Astrocyte of the hippocampus (primary cell): ENCODE results near the gene STARD8.

Experiments
- DNase-seq: peaks from one replicate; pipeline ENCODE4 v3.0.0; 2011; ENCODE audit warnings: low read depth, low spot score

Gene STARD8

DNA sequence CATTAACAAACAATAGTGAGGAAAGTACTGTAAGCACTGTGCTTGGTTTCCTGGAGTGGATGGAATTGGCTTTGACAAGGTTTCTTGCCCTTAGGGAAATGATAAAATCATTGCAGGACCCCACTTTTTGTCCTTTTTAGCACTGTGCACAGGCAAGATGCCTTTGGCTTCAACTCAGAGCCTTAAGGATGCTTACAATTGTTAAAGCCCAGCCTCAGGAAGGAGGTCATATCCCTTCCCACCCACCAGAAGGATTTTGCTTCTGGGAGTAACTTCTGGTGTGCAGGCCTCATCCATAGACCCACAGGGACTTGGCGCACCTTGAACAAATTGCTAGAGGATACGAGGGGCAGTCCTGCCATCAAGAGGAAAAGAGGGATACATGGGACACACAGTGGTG lies 44.5 kb downstream of the STARD8 start:
- no peak for DNase-seq

DNA sequence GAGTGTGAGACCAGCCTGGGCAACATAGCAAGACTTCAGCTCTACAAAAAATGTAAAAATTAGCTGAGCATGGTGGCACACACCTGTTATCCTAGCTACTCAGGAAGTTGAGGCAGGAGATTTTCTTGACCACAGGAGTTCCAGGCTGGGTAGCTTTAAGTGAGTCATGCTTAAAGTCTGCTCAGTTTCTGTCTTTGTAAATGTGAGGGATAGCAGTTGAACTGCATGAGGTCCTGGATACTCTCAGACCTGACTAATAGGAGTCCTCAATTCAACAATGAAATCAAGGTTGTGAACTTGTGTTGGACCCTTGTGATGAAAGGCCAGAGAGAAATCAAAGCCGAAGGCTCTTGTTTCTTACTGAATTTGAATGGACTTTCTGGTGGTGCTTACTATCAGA lies 45.2 kb downstream of the STARD8 start:
- DNase-seq, result peak; percentile 19

DNA sequence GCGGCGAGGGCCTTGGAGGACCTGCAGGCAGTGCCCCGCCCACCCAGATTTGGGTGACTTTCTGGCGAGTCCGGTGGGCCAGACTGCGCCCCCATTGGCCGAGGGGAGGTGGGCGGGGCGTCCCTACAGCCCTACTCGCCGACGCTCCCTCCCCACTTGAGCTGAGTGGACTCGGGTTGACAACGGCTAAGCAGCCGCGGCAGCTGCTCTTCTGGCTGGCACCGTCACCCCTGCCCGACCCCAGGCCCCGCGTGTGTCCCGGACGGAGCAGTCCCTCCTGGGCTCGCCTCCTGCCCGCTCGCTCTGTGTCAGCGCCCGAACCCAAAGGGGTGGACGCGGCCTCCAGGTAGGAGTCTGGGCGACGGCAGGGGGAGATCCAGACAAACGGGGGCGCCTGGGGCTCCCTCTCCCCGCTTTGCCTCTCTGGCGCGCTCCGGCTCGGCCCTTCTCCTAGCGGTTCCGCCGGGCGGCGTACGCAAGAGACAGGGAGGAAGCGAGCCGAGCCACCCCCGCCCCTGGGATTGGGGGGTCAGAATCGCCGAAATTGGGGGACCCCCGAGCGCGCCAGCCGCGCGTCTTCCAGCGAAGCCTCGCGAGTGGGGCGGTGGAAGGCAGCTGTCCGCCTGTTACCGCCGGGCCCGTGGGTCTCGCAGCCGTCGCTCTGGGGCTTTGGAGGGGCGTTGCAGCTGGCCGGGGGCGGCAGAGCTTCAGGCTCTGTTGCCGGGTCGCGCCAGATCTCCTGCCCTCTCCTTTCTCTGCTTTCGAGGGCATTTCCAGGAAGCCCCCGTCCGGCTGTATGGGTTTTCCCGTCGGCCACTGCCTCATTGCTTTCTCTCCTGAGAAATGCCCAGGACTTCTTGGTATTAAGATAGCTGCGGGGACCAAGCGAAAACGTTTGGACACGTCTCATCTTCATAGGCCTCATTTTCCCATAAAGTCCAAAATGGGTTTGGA lies 46.3 kb downstream of the STARD8 start:
- DNase-seq, result peak; percentile 75

DNA sequence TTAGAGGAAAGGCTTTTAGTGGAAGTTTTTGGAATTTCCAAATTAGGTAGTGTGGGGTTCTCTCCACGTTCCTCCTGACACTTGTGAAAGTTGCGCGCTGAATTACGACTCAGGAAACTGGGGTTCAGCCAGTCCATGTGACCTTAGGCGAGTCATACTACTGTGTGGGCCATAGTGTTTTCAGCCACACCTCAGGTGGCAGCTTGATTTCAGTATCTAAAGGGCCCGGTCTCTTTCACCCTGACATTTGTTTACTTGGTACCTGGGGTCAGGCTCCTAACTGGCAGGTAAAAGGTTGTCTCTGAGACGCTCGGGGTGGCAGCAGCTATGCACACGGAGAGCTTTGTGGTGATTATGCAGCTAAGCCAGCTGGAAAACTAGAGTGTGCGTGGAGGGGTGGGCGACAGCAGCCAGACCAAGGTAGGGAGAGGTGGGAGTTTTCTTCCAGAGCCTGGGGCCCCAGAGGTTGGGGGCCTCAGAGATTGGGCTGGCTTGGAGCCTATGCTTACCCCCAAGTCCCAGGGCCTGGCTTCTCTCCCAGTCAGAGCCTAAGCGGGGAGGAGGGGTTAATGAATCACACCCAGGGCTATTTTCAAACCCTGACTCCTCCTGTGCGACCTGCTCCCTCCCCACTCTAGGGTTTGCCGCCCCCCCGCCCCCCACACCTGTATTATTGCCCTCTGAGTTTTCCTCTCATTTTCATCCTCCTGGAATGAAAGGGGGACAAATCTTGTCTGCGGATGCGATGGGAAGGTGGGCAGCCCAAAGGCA lies 47.2 kb downstream of the STARD8 start:
- DNase-seq, result no peak

DNA sequence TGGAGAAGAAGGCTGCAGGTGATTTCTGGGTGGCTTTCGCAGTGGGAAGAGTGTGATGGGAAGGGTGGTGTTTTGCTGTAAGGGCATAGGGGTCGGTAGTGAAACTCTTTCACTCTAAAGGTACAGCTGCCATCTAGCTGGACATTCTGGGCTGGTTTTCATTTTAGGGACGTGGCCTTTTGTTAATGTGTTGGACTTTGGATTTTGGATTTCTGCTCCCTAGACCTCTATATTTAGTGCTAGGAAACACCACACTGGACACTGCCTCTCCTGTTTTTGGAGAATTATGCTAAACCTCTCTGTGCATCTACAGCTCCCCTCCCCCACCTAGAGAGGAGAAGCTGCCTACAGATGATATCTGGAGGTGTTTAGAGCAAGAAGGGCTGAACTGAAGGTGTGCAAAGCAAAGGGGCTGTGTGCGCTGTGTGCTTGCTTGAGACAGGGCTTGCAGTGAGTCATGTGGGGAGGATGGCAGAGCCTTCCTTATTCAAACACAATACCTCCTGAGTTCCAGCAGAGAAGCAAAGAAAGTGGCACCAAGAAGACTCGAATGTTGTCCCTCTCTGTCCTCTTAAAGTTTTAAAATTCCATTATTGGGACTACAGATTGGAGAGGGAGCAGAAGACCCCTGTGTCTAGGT lies 47.9 kb downstream of the STARD8 start:
- no peak for DNase-seq

DNA sequence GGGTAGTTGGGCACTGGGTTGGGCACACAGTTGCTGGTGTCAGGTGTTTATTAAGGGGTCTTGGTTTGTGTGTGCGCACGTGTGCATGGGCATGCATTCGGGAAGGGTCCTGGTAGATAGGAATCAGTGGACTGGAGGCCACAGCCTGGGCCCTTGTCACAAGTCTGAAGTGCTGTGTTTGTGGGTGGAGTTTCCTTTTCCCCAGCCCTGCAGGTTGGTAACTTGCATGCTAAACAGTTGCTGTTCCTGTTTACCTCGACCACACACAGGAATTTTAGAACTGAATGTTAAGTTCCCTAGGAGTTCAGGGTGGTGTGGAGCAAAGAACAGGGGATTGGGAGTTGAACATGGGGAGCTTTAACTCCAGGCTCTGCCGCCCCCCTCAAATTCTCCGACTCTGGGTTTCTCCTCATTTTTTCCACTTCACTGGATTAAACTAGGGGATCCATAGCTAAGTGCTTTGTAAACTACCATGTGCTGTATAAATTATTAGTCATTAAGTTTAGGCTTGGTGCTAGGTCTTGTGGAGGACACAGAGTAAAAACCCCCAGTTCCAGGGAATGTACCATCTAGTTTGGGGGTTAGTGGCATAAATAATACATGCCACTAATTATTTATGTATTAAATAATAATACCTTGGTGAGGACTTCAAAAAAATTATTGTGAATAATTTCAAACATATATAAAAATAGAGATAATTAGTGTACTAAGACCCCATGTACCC lies 49.0 kb downstream of the STARD8 start:
- DNase-seq, result no peak

DNA sequence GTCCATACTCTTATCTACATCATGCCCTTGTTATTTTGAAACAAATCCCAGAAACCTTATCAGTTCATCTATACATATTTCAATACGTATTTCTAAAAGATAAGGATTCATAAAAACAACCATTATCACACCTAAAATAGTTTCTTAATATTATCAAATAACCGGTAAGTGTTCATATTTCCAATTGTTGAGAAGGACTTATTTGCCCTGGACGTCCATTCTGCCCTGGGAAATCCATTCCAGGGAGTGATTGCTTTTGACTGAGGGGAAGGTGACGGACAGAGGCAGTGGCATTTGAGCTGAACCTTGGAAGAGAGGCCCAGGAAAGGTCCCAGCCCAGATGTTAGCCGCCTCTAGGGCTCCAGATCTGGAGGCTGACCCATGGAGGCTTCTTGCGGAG lies 49.6 kb downstream of the STARD8 start:
- DNase-seq, result no peak

DNA sequence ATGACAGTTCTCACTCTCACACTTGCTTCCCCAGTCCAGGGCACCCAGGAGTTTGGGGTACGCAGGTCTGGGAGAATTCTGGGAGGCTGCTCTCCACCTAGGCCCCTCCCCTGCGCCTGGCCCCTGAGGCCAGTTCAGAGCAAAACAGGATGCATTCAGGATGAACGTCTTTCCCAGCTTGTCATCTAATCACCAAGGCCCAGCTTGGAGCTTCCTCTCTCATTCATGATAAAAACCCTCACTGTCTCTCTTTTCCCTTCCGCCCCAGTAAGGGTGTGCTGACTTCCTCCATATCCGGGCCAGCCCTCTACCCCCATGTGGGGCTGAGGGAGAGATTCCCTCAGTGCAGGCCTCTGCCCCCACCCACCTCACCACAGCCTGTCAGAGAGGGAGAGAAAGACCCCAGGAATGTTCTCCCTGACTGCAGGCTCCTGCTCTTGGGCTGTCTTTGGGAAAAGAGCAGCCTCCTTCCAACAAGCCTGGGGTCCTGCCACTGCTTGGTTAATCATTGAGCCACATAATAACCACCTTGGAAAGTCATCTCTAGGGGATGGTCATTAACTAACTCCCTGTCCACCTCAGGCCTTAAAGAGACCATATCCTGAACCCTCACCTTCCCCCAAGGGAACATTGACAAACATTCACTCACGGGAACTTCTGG lies 50.1 kb downstream of the STARD8 start:
- DNase-seq, result no peak

DNA sequence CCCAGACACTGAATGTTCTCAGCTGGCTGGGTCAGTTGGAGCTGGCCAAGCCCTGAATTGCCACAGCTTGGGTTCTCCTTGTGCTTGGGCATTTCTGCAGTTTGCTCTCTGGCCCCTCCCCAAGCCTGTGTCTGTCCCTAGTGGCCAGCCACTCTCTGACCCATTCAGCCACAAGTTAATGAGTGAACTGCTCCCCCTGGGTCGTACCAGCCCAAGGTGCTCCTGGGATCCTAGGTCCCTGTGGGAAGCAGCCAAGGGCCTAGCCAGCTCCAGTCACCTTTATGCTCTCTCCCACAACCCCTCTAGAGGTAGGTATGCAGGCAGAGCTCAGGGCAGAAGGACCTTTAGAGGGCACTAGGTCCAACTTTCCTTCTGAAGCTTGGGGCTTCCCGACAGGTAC lies 51.5 kb downstream of the STARD8 start:
- no peak for DNase-seq

DNA sequence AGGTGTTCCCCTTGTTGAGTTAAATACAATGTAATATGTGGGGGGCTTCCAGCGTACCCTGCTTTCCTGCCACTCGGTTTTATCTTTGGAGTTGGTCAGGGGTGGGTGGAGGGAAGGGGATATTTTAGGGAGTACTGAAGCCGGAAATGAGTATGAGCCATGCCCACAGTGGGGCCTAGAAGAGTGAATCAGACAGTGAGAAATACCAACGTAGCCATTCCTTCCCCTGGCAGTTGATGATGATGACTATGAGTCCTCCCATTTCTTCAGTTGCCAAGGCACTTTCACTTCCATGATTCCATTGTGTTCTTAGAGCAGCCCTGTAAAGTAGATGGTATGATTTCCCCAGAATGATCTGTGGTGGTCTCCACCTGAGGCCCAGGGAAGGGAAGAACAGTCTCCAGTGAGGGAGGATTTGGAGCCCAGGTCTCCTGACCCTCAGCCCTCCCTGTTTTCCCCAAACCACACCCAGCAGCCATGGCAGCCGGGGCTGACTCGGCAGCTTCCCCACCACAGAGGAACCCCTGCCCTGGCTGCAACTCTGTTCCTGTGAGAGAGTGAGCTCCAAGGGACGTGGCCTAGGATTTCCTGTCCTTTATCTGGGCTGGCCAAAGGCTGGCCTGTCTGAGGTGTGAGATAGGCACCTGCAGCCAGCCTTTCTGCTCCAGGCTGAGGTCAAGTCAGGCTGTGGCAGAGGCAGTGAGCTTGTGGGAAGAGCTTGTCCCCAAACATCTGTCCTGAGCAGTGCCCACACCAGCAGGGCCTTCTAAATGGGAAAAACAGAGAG lies 52.7 kb downstream of the STARD8 start:
- DNase-seq, result peak; percentile 20

DNA sequence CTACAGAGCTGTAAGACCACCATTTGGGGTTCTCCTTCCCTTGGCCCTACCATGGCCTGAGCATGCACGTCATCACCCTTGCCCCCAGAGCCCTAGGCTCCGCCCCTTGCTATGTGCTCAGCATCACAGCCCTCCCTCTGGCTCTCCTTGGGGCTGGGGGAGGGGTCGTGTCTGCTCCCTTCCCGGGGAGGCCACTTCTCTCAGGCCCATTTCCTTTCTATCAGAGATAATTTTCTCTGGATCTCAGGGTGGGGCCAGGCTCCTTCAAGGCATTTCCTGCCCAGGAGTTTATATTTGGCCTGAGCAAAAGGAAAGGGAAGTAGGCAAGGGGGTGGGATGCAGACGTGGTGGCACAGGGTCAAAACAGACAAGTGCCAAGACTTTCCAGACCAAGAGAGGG lies 55.9 kb downstream of the STARD8 start:
- DNase-seq, result no peak

DNA sequence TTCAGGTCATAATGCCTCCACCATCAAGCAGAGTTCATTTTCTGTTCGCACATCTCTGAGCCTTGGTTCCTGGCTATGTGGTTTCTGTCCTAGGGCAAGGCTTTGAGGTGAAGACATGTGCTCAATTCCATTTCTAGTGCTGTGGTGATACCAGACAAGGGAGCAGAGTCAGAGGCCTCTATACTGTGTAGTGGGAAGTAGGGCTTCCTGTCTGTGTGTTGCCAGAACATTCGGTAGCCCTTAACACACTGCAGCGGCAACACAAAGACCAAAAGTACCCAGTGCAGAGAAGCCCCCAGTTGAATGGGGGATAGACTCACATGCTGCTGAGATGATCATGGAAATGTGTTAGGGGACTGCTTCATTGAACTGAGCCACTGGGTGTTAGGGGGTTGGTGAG lies 56.4 kb downstream of the STARD8 start:
- no peak for DNase-seq

DNA sequence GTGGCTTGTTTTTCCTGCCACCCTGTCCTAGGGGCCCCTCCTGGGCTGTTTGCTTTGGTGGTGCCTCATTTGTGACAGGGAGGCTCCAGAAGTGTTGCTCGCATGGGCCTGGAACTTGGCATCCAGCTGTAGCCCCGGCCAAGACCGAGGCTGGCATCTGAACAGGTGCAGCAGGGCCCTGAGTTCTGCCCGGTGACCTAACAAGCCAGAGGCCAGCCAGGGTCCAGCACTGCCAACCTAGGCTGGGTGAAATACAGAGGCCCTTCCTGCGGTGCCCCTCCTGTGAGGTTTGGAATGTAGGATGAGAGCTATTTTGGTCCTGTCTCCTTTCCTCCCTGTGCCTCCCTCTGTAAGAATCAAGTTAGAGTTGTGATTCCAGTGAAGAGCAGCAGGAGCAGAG lies 58.5 kb downstream of the STARD8 start:
- DNase-seq, result no peak

DNA sequence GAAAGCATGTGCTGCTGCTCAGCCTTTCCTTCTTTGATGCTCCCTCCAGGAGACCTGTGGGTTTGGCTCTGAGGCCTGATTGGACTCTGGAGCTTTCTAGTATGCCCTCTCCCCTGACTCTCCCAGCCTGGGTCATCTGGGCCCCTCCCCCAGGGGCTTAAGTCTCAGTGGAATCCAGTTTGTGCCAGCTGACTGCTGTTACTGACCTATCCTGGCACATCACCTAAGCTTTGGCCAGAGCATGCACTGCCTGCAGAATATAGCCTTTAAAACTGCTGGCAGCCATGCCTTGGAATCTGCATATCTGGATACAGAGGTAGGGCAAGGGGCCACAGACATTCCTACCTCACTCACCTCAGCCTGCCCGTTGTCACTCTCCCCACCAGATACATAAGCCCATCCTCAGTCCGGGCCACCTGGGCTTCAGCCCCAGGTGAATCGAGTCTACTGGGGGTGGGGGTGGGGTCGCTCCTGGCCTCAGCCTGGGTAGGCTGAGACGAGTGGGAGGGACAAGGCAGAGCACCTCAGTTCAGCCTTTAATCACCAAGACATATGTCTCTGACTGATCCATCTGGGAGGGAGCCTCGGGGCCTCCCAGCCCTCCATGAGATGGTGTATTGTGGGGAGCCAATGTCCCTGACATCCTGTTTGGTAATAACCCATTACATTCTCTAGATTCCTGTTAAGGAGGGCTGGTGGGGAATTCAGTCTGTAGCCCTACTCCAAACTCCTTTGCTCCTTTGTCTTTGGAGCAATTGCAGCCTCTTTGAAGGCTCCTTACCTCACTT lies 61.2 kb downstream of the STARD8 start:
- peak; percentile 20 for DNase-seq

DNA sequence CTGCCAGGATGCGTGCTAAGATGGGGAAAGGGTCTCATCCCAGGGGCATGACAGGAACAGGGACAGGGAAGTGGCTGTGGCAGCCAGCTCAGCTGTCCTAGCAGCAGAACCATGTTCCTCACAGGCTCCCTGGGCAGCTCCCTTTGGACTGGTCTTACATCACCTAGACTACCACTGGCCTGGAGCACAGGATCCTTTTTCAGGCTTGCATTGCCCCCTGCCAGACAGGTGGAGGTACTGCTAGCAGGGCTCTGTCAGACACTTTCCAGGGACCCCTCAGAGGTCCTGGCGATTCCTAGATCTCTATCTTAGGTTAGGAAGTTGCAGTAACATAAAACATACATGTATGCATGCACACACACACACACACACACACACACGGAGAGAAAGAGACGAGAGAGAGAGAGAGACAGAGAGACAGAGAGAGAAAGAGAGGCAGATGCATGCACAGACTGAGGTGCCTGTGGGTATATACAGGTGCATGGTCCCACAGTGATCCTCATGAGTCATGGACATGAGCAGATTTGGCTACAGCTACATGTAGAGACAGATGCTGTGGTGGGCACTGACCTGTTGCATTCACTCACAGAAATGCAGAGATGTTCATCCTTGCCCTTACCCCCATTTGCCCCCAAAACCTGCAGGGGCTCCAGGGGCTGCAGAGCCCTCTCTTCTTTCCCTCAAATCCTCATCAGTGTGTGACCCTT lies 63.6 kb downstream of the STARD8 start:
- peak; percentile 56 for DNase-seq

DNA sequence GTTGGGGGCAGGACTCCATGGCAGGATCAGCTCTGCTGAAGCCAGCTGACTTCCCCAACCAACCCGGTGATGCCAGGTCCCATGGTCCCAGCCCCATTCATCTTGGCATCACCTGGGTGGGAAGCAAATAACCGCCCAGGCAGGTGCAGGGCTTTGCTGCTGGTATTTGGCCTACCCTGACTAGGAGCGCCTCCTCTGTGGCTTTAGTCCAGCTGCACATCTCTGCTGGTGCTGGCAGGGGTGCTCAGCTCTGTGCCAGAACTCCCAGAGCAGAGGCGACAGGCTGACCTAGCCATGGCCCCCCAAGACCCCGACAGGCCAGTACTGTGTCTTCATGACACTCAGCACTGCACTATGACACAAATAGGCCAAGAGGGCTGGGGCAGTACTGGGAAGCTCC lies 64.4 kb downstream of the STARD8 start:
- no peak for DNase-seq

DNA sequence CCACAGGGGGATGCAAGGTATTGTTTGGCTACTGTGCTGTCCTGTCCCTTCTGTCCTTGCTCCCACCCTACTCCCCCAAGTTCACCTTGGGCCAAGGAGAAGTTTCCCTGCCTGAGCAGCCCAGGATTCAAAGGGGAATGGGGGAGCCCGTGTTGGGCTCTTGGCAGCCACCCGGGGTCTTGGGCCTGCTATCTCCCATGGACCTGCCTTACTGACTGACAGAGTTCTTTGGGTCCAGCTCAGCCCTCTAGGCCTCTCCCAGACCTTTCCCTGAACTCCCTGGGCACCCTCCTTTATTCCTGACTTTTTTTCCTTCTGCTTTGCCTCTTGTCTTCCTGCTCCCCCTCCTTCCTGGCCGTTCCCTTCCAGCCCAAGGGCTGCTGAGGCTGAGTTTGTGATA lies 67.4 kb downstream of the STARD8 start:
- DNase-seq, result no peak

DNA sequence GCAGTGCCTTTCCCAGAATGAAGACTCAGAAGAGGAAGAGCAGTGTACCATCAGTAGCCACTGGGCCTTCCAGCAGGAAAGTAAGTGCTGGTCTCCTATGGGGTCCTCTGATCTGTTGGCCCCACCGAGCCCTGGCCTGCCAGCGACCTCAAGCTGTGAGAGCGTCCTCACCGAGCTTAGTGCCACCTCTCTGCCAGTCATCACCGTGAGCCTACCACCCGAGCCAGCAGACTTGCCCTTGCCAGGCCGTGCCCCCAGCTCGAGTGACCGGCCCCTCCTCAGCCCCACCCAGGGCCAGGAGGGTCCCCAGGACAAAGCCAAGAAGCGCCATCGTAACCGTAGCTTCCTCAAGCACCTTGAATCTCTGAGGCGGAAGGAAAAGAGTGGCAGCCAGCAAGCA lies 69.7 kb downstream of the STARD8 start:
- no peak for DNase-seq
